Esophagus muscularis mucosa (tissue), 3 donors: ENCODE measurements around the gene CAPZB.
A peak's percentile ranks its signal among the peaks of the same experiment; 100 is the strongest.

ENCODE experiments used
- POLR2A ChIP-seq: fragments of 450-650 bp; IDR thresholded peaks from one replicate; pipeline ENCODE4 v1.6.1; 2017; ENCODE audit warnings: antibody characterized with exemption, moderate library complexity, mild to moderate bottlenecking, low read depth
- TF ChIP-seq, protein P1 (sequence below), 3 experiments: fragments of 200-600 bp in 2 of 3; fragments of 450-650 bp in 1 of 3; sonication (generic) in 2 of 3; IDR thresholded peaks; one replicate each; pipeline ENCODE4 v1.5.1; 2017 to 2019; ENCODE audit warnings: antibody characterized with exemption in 3 of 3, mild to moderate bottlenecking in 2 of 3, moderate library complexity in 1 of 3

DNA sequence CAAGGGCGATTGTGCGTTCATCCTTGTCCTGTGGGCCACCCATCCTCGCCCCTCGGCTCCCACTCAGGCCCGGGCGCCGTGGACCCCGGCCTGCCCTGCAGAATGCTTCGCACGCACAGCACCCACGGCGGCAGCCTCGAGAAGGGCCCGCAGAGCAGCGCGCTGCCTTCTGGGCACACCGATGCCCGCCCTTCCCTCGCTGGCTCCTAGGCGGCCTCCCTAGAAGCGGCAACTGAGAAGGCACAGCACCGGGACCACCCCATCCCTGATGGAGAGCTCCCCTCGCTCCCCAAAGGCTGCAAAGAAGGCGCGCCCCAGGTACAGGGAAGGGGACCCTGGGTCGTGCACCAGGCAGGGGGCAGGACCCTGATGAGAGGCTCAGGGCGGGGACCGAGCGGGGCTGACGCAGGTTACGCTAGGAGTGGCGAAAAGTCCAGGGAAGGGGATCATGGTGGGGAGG lies 971 bp downstream of the CAPZB start:
- TF ChIP-seq, protein P1, sequence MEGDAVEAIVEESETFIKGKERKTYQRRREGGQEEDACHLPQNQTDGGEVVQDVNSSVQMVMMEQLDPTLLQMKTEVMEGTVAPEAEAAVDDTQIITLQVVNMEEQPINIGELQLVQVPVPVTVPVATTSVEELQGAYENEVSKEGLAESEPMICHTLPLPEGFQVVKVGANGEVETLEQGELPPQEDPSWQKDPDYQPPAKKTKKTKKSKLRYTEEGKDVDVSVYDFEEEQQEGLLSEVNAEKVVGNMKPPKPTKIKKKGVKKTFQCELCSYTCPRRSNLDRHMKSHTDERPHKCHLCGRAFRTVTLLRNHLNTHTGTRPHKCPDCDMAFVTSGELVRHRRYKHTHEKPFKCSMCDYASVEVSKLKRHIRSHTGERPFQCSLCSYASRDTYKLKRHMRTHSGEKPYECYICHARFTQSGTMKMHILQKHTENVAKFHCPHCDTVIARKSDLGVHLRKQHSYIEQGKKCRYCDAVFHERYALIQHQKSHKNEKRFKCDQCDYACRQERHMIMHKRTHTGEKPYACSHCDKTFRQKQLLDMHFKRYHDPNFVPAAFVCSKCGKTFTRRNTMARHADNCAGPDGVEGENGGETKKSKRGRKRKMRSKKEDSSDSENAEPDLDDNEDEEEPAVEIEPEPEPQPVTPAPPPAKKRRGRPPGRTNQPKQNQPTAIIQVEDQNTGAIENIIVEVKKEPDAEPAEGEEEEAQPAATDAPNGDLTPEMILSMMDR (IDR thresholded peaks at IDR 0.05) = peak in 1 of 3 experiments; percentile 13
- TF ChIP-seq POLR2A = no peak
